HepG2 (cell line): ENCODE results near the gene CYBC1. TPM values are rescaled to one million over a fixed set of nuclear protein-coding genes. Genes with fewer than 3 reads are reported as not detected.

Experiments used
- ATAD3A ChIP-seq: sonication (generic); formaldehyde crosslinking; IDR thresholded peaks from 2 replicates; pipeline ENCODE4 v1.4.0; 2020; ENCODE audit warnings: missing genetic modification reagents
- KDM2A ChIP-seq: sonication (generic); formaldehyde crosslinking; IDR thresholded peaks from 2 replicates; pipeline ENCODE4 v1.4.0; 2020; ENCODE audit warnings: low read depth, missing genetic modification reagents, borderline replicate concordance
- KLF11 ChIP-seq: IDR thresholded peaks from 2 replicates; pipeline ENCODE4 v1.6.1; 2016; ENCODE audit warnings: missing compliant biosample characterization
- NCOA1 ChIP-seq: sonication (generic); formaldehyde crosslinking; IDR thresholded peaks from 2 replicates; pipeline ENCODE4 v1.9.0; 2021; ENCODE audit warnings: missing genetic modification reagents
- NCOR1 ChIP-seq: fragments of 200-600 bp; sonication (generic); IDR thresholded peaks from 2 replicates; pipeline ENCODE4 v1.7.0; 2017; ENCODE audit warnings: antibody characterized with exemption, low read length, borderline replicate concordance
- ONECUT2 ChIP-seq: sonication (generic); formaldehyde crosslinking; IDR thresholded peaks from 2 replicates; pipeline ENCODE4 v1.4.0; 2020; ENCODE audit warnings: missing genetic modification reagents
- PRDM10 ChIP-seq: sonication (generic); formaldehyde crosslinking; IDR thresholded peaks from 2 replicates; pipeline ENCODE4 v1.4.0; 2020; ENCODE audit warnings: low read depth, missing genetic modification reagents
- SAP130 ChIP-seq: IDR thresholded peaks from 2 replicates; pipeline ENCODE4 v1.6.1; 2016; ENCODE audit warnings: low read depth
- XBP1 ChIP-seq: sonication (generic); formaldehyde crosslinking; IDR thresholded peaks from 2 replicates; pipeline ENCODE4 v1.5.0; 2020; ENCODE audit warnings: missing genetic modification reagents
- ZBTB33 ChIP-seq: sonication (generic); formaldehyde crosslinking; IDR thresholded peaks from 2 replicates; pipeline ENCODE4 v1.4.0; 2020; ENCODE audit warnings: missing genetic modification reagents
- ZHX2 ChIP-seq, 2 experiments: sonication (generic) in 1 of 2; formaldehyde crosslinking in 1 of 2; IDR thresholded peaks; 2 replicates each; pipeline versions ENCODE4 v1.6.1 to v1.9.0; 2014 to 2022; ENCODE audit warnings: antibody characterized with exemption in 1 of 2, borderline replicate concordance in 1 of 2, inconsistent platforms in 1 of 2, low read depth in 1 of 2, missing genetic modification reagents in 1 of 2
- ZMAT5 ChIP-seq: sonication (generic); formaldehyde crosslinking; IDR thresholded peaks from 2 replicates; pipeline ENCODE4 v1.5.0; 2020; ENCODE audit warnings: mild to moderate bottlenecking, low read depth, missing genetic modification reagents, borderline replicate concordance
- ZNF18 ChIP-seq: sonication (generic); formaldehyde crosslinking; IDR thresholded peaks from 2 replicates; pipeline ENCODE4 v1.8.0; 2022; ENCODE audit warnings: mild to moderate bottlenecking, missing genetic modification reagents; ENCODE audit not compliant: insufficient replicate concordance
- ZNF790 ChIP-seq: sonication (generic); formaldehyde crosslinking; IDR thresholded peaks from 2 replicates; pipeline ENCODE4 v1.8.0; 2022; ENCODE audit warnings: missing genetic modification reagents, mild to moderate bottlenecking, borderline replicate concordance
- polyA plus RNA-seq, 8 experiments: library from polyadenylated mRNA; depleted of rRNA in 3 of 8; stranded (reverse) in 7 of 8; unstranded in 1 of 8; fragments of >200 nt; fragmentation: Illumina TruSeq in 4 of 8; extraction: Trizol in 4 of 8; gene quantifications; 2 replicates each; pipeline versions ENCODE4 v1.2.1 to v1.2.3, GENCODE V29; 2011 to 2016; ENCODE audit warnings: low read depth in 4 of 8, missing spikeins in 1 of 8, mixed read lengths in 1 of 8; ENCODE audit not compliant: insufficient read depth in 1 of 8
- total RNA-seq, 5 experiments: library from RNA; depleted of rRNA; stranded (reverse); fragments of >200 nt; fragmentation: Illumina TruSeq; extraction: Trizol; gene quantifications; 2 replicates each; pipeline ENCODE4 v1.2.3, GENCODE V29; 2016; ENCODE audit warnings: low read depth in 1 of 5

The CYBC1 gene
- total and polyA plus RNA-seq, 2 of the 13 experiments (the other 11 are each of a cell fraction or from before 2014, with no cell fraction given), result 43.4 to 44.1 TPM

GRCh38 chr17:82458885-82459424, 8.4 kb upstream of the CYBC1 start (continued):
- TF ChIP-seq ZNF18 (CRISPR knock-in tag) (no peak), ZBTB33 (no peak), PRDM10 (no peak), NCOA1 (CRISPR knock-in tag) (0 out of 2 replicates have a peak, but pooled peaks have one; percentile 17), NCOR1 (no peak), ZNF790 (CRISPR knock-in tag) (no peak), XBP1 (no peak), KLF11 (CRISPR knock-in tag) (no peak), ATAD3A (no peak), KDM2A (CRISPR knock-in tag) (no peak), ONECUT2 (CRISPR knock-in tag) (no peak), ZHX2 (IDR thresholded peaks at IDR 0.05; ENCODE audit: low read depth) (no peak), ZHX2 (CRISPR knock-in tag; IDR thresholded peaks at IDR 0.05; ENCODE audit: borderline replicate concordance) (peak; percentile 78; the same call in 1 of the 2 replicates), SAP130 (CRISPR knock-in tag) (peak; percentile 22; the same call in 1 of the 2 replicates), ZMAT5 (CRISPR knock-in tag) (no peak)
